K562 (cell line): ENCODE data around the gene TARS3. TPM values are rescaled to one million over a fixed set of nuclear protein-coding genes. Genes with fewer than 3 reads are reported as not detected.
"Not testable (repeated sequence)": the region's sequence is repeated elsewhere in the genome, so short reads cannot be mapped to it uniquely, and the experiment has no call there.

Experiments
- ATAC-seq: fragments of 200-7000 bp; cut with Tn5 transposase; 3 replicates; pipeline ENCODE4 v1.9.1; 2020; ENCODE audit warnings: moderate library complexity
- BruUV-seq: library from RNA; stranded (reverse); fragments of 400-500 nt; replicated peaks from 2 replicates; lab custom pipeline; 2021; lab: Mats Ljungman, UMichigan
- CTCF ChIA-PET: fragments of 300-600 bp; formaldehyde crosslinking; extraction: SDS; loops from one replicate; lab custom pipeline; 2021; ENCODE audit warnings: low intra/inter-chr PET ratio; lab: Yijun Ruan, JAX
- POLR2A ChIA-PET: fragments of 300-600, 350-650 bp; sonication (Branson Sonifier 250); formaldehyde crosslinking; extraction: SDS; loops from one replicate; lab custom pipeline; 2021; ENCODE audit warnings: antibody characterized with exemption, inconsistent platforms; lab: Yijun Ruan, JAX
- DNase-seq, 4 experiments: peaks; one replicate each; pipeline versions ENCODE4 v3.0.0 to v3.0.0-alpha.2; 2011 to 2018; ENCODE audit warnings: low spot score in 3 of 4, mixed read lengths in 3 of 4; ENCODE audit errors: extremely low read depth in 1 of 4
- FAIRE-seq: peaks from 2 replicates; lab custom pipeline; 2011; peaks lifted over from hg19 to GRCh38; lab: Jason Lieb, UNC
- H2AFZ ChIP-seq: 2 replicates; pipeline ENCODE4 v1.6.0; 2011; ENCODE audit warnings: low read depth, low read length, control low read depth, inconsistent platforms
- H3K27ac ChIP-seq: fragments of 200-600 bp; 3 replicates; pipeline ENCODE4 v1.8.0; 2011; ENCODE audit warnings: low read depth, mild to moderate bottlenecking, control low read depth, inconsistent platforms, low read length, moderate library complexity, mixed read lengths; ENCODE audit errors: extremely low read depth
- H3K27me3 ChIP-seq, 2 experiments: fragments of 300-600 bp in 1 of 2; 2 replicates in 1 of 2; 3 replicates in 1 of 2; pipeline versions ENCODE4 v1.6.0 to v1.8.0; 2011; ENCODE audit warnings: inconsistent platforms in 2 of 2, low read length in 2 of 2, mild to moderate bottlenecking in 1 of 2, mixed read lengths in 1 of 2, moderate library complexity in 1 of 2; ENCODE audit not compliant: control insufficient read depth in 2 of 2, insufficient read depth in 2 of 2
- H3K36me3 ChIP-seq: fragments of 300-600 bp; 3 replicates; pipeline ENCODE4 v1.8.0; 2011; ENCODE audit warnings: mild to moderate bottlenecking, low read length, inconsistent platforms; ENCODE audit not compliant: control insufficient read depth, insufficient read depth
- H3K4me1 ChIP-seq, 2 experiments: fragments of 200-600 bp in 1 of 2; replicated peaks in 1 of 2; 2 replicates in 1 of 2; 3 replicates in 1 of 2; pipeline versions ENCODE4 v1.5.1 to v1.8.0; 2011; ENCODE audit warnings: inconsistent platforms in 2 of 2, low read length in 2 of 2, mild to moderate bottlenecking in 1 of 2, mixed read lengths in 1 of 2, moderate library complexity in 1 of 2; ENCODE audit not compliant: control insufficient read depth in 2 of 2, insufficient read depth in 2 of 2
- H3K4me2 ChIP-seq: 2 replicates; pipeline ENCODE4 v1.6.1; 2011; ENCODE audit warnings: low read length, control low read depth, inconsistent platforms, mixed read lengths; ENCODE audit not compliant: insufficient read depth
- H3K4me3 ChIP-seq: fragments of 200-600 bp; sonication (generic), shearing (Covaris generic); 2 replicates; pipeline ENCODE4 v1.5.1; 2016; ENCODE audit warnings: control low read depth, inconsistent platforms
- H3K79me2 ChIP-seq: fragments of 200-600 bp; 3 replicates; pipeline ENCODE4 v1.8.0; 2011; ENCODE audit warnings: low read length, inconsistent platforms; ENCODE audit not compliant: control insufficient read depth, insufficient read depth
- H3K9ac ChIP-seq, 2 experiments: 2 replicates each; pipeline versions ENCODE4 v1.6.0 to v1.6.1; 2011; ENCODE audit warnings: low read depth in 2 of 2, low read length in 2 of 2, control low read depth in 1 of 2, inconsistent platforms in 1 of 2, mild to moderate bottlenecking in 1 of 2, mixed read lengths in 1 of 2; ENCODE audit not compliant: insufficient read depth in 1 of 2
- H3K9me1 ChIP-seq: one replicate; pipeline ENCODE4 v1.6.0; 2011; ENCODE audit warnings: inconsistent platforms, mild to moderate bottlenecking, low read length, moderate library complexity; ENCODE audit not compliant: control insufficient read depth, insufficient read depth
- H3K9me3 ChIP-seq: replicated peaks from 2 replicates; pipeline ENCODE4 v1.5.1; 2011; ENCODE audit warnings: low read depth, low read length, inconsistent platforms; ENCODE audit not compliant: control insufficient read depth, insufficient read depth
- H4K20me1 ChIP-seq: replicated peaks from 2 replicates; pipeline ENCODE4 v1.6.1; 2011; ENCODE audit warnings: low read length, inconsistent platforms, mixed read lengths; ENCODE audit not compliant: control insufficient read depth, insufficient read depth
- RBFOX2 ChIP-seq: fragments of 200-400 bp; formaldehyde crosslinking; IDR thresholded peaks from 2 replicates; pipeline ENCODE4 v1.6.1; 2017; ENCODE audit warnings: low read depth, mild to moderate bottlenecking, low read length, moderate library complexity
- WGBS: fragments of 100-300 bp; shearing (Covaris generic); methylation state at CpG from one replicate; pipeline ENCODE4 v1.1.6; 2016; ENCODE audit warnings: low coverage, mixed read lengths; ENCODE audit not compliant: insufficient coverage; ENCODE audit errors: missing lambda C conversion rate; 5-methylcytosine and 5-hydroxymethylcytosine counted together
- in situ Hi-C: fragments of 300-500 bp; cut with MboI; formaldehyde crosslinking; loops from 4 replicates; pipeline ENCODE4 v1.15.0; 2018; ENCODE audit warnings: inconsistent platforms, mixed read lengths
- intact Hi-C: fragments of 100-400 bp; cut with micrococcal nuclease; formaldehyde crosslinking; loops from 2 replicates; pipeline ENCODE4 v1.14.2; 2022
- polyA plus RNA-seq, 8 experiments: library from polyadenylated mRNA; depleted of rRNA in 4 of 8; stranded (reverse) in 5 of 8; unstranded in 3 of 8; fragments of >200 nt; fragmentation: Nextera tagmentation in 2 of 8; fragmentation: Illumina TruSeq in 1 of 8; extraction: Ambion mirVana in 2 of 8; extraction: Trizol in 1 of 8; gene quantifications; 2 replicates each; pipeline versions ENCODE4 v1.2.1 to v1.2.3, GENCODE V29; 2011 to 2014; ENCODE audit warnings: inconsistent platforms in 1 of 8, missing spikeins in 1 of 8
- total RNA-seq, 7 experiments: library from RNA; depleted of rRNA in 6 of 7; stranded (reverse); fragments of >200 nt in 6 of 7; fragmentation: Illumina TruSeq in 2 of 7; extraction: Trizol in 2 of 7; gene quantifications; 2 replicates each; pipeline versions ENCODE4 v1.2.1 to v1.2.3, GENCODE V29; 2011 to 2021; ENCODE audit warnings: low replicate concordance in 1 of 7
- TF ChIP-seq, protein P1 (sequence below), 2 experiments: fragments of 450-650 bp; IDR thresholded peaks; 2 replicates each; pipeline ENCODE4 v1.6.1; 2016

The TARS3 gene
- total and polyA plus RNA-seq, 9 of the 15 experiments (the other 6 are each of a cell fraction or from before 2014, with no cell fraction given), result 2.1 to 14.7 (median 9.8) TPM

DNA sequence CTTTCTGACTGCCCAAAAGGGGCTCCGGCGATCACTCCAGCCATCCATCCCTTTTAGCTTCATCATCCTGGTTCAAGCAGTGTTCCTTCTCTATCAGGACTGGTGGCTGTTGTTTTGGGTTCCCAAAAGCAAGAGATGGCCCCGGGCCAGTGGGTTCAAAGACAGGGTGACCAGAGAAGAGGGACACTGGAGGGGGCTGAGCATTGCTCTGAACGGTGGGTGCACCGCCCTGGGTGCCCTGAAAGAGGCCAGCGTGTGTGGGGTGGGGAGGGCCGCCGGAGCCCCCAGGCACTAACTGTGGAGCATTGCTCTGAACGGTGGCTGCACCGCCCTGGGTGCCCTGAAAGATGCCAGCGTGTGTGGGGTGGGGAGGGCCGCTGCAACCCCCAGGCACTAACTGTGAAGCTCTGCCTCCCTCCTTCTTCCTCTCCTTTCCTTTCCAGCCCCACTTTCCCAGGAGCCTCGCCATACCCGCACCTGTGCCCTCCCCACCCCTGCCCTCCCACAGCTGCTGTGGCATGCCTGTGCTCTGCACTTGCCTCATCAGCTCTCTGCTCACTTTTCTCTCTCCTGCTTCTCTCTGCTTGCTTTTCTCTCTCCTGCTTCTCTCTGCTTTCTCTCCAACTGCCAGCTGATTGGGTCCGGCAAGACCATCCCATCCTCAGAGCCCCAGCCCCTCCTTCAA lies 41.6 kb upstream of the TARS3 start:
- FAIRE-seq, result no peak
- CTCF ChIA-PET, result interaction anchor here (0.6 kb wide), 1 partner anchor 215 kb away, joined by 4 read pairs; no protein-coding TSS in a partner anchor
- TF ChIP-seq, protein P1, sequence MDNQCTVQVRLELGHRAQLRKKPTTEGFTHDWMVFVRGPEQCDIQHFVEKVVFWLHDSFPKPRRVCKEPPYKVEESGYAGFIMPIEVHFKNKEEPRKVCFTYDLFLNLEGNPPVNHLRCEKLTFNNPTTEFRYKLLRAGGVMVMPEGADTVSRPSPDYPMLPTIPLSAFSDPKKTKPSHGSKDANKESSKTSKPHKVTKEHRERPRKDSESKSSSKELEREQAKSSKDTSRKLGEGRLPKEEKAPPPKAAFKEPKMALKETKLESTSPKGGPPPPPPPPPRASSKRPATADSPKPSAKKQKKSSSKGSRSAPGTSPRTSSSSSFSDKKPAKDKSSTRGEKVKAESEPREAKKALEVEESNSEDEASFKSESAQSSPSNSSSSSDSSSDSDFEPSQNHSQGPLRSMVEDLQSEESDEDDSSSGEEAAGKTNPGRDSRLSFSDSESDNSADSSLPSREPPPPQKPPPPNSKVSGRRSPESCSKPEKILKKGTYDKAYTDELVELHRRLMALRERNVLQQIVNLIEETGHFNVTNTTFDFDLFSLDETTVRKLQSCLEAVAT (IDR thresholded peaks at IDR 0.05), result no peak
- TF ChIP-seq RBFOX2, result 0 out of 2 replicates have a peak, but pooled peaks have one; percentile 7
- intact Hi-C loops, result no loop called here
- no peaks in the 10 kb centered on the region for H3K79me2 ChIP-seq
- H3K9ac ChIP-seq, result no peak overlapping the region
- peak in 1 of 4 experiments; percentile 3 for DNase-seq
- no peak overlapping the region for H3K27ac ChIP-seq
- no peak overlapping the region for H2AFZ ChIP-seq
- H4K20me1 ChIP-seq, result no peaks in the 10 kb centered on the region
- in situ Hi-C loops, result loop anchor here (5.0 kb wide), 1 partner anchor 1969 kb away; no protein-coding TSS in a partner anchor
- POLR2A ChIA-PET, result no interaction called here
- no peaks in the 10 kb centered on the region for H3K27me3 ChIP-seq
- H3K36me3 ChIP-seq, result no peaks in the 10 kb centered on the region
- no peaks in the 10 kb centered on the region; a peak in 1 of 5 replicates for H3K4me1 ChIP-seq
- no TSS peak for BruUV-seq
- H3K4me2 ChIP-seq, result no peak overlapping the region
- no peak for ATAC-seq
- no peaks in the 10 kb centered on the region for H3K9me1 ChIP-seq
- no peaks in the 10 kb centered on the region for H3K9me3 ChIP-seq
- whole genome bisulfite sequencing, result 35% methylated on average over 10 of the region's 15 CpGs
- no peak overlapping the region for H3K4me3 ChIP-seq

DNA sequence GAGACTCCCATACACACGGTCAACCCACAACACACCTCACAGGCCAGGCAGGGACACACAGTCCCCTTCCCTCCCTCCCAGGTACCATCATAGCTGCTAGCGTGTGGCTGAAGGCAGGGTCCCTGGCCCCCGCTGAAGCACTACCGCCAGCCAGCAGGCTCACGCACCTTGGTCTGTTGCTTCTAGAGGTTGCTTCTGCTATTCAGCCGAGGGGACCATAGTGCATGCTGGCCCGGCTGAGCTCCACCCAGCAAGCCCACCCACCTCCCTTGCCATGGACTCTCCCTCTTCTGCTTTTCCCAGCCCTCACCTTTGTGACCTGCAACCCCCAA lies 41.0 kb upstream of the TARS3 start:
- H3K4me2 ChIP-seq, DNase-seq, ATAC-seq, H3K36me3 ChIP-seq, POLR2A ChIA-PET, BruUV-seq, H3K4me3 ChIP-seq, H3K79me2 ChIP-seq, H3K27me3 ChIP-seq, H3K27ac ChIP-seq, H3K9me1 ChIP-seq, H3K9me3 ChIP-seq, intact Hi-C loops, H4K20me1 ChIP-seq, H3K9ac ChIP-seq, H2AFZ ChIP-seq, FAIRE-seq, H3K4me1 ChIP-seq: not testable (repeated sequence)
- CTCF ChIA-PET, result interaction anchor here (0.6 kb wide), 1 partner anchor 215 kb away, joined by 4 read pairs; no protein-coding TSS in a partner anchor
- WGBS, result 43% methylated on average over 4 of the region's 7 CpGs
- in situ Hi-C loops, result loop anchor here (5.0 kb wide), 1 partner anchor 1968 kb away; no protein-coding TSS in a partner anchor
- 0 out of 2 replicates have a peak, but pooled peaks have one; percentile 9 for TF ChIP-seq RBFOX2

- BruUV-seq, H3K9ac ChIP-seq, H3K79me2 ChIP-seq, H2AFZ ChIP-seq, H3K4me1 ChIP-seq, POLR2A ChIA-PET, H3K27ac ChIP-seq, ATAC-seq, H3K36me3 ChIP-seq, H3K9me1 ChIP-seq, H3K9me3 ChIP-seq, intact Hi-C loops, H3K4me3 ChIP-seq, H3K27me3 ChIP-seq, FAIRE-seq, H4K20me1 ChIP-seq, H3K4me2 ChIP-seq, DNase-seq: not testable (repeated sequence)
- WGBS, result 65% methylated on average over 20 of the region's 23 CpGs
- in situ Hi-C loops, result loop anchor here (5.0 kb wide), 1 partner anchor 1968 kb away; no protein-coding TSS in a partner anchor
- CTCF ChIA-PET, result interaction anchor here (0.6 kb wide), 1 partner anchor 216 kb away, joined by 4 read pairs; no protein-coding TSS in a partner anchor
Measured at GRCh38 chr15:101764669-101765339, 40.5 kb upstream of the TARS3 start.
